ENCODE measurements around the gene CYFIP2.

Gene CYFIP2

DNA sequence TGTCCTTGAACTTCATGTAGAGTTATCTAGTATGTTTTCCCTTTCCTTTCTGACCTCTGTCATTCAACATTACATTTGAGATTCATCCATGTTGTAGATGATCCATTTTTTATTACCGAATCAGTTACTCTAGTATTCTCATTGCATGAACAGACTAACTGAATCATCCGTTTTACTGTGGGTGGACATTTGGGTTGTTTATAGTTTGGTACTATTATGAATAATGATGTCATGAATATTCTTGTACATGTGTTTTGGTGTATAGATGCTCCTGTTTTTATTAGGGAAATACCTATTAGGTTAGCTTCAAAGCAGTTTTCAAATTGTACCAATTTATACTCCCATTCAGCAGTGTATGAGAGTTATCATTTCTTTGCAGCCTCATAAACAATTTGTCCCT lies 99.8 kb downstream of the CYFIP2 start:
- Histone ChIP-seq H3K36me3 (ENCODE audit: control insufficient read depth, insufficient read depth, low read length, severe bottlenecking) (no peaks in the 10 kb centered on the region), H3K4me1 (ENCODE audit: control insufficient read depth, insufficient read depth, low read length) (peaks cover 8% of the 10 kb centered on the region), H3K27me3 (replicated peaks; ENCODE audit: control insufficient read depth, insufficient read depth, low read length) (no peaks in the 10 kb centered on the region), H3K9ac (ENCODE audit: low read length) (no peak overlapping the region), H3K9me3 (ENCODE audit: control insufficient read depth, low read length) (no peaks in the 10 kb centered on the region), H3K4me3 (ENCODE audit: low read length) (no peak overlapping the region)
- DNase-seq (ENCODE audit: low read depth): no peak

DNA sequence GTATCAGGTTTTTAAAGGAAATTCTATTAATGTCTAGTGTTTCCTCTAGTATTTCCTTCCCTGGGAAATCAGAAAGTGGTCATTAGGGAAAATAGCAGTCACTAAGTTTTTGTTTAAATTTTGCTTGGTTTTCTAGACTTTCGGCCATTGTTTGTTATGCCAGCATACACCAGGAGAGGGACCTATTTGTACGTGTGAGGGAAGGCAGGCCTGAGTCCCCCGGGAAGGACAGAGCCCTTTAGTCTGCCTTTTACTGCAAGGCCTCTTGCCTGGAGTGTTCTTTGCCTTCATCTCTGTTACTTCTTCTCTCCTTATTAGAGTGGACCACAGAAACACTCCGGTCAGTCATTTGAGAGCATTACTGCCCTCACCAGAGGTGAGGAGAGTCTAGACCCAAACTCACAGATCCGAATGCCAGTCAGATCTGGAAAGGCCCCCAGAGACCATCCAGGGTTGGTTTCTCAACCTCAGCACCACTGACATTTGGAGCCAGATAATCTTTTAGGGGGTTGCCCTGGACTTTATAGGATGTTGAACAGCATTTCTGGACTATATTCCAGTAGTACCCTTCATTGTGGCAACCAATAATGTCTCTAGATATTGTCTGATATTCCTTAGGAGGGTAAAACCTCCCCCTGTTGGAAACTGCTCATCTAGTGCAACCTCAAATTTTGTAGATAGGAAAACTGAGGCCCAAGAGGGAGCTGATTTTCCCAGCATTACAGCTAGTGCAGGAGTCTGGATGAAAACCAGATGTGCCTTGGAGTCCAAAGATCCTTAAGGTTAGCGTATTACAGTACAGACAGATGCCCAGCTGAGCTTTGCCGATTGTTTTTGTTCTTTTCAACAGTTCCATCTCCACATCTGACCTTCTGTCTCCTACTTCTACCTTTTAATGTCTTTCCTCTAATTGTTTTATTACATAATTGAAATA lies 101.1 kb downstream of the CYFIP2 start:
- Histone ChIP-seq H3K4me3 (ENCODE audit: low read length) (no peak overlapping the region), H3K9ac (ENCODE audit: low read length) (peak overlapping the region; percentile 43), H3K9me3 (ENCODE audit: control insufficient read depth, low read length) (no peaks in the 10 kb centered on the region), H3K4me1 (ENCODE audit: control insufficient read depth, insufficient read depth, low read length) (peaks cover 11% of the 10 kb centered on the region), H3K27me3 (replicated peaks; ENCODE audit: control insufficient read depth, insufficient read depth, low read length) (no peaks in the 10 kb centered on the region), H3K36me3 (ENCODE audit: control insufficient read depth, insufficient read depth, low read length, severe bottlenecking) (no peaks in the 10 kb centered on the region)
- peak; percentile 87 for DNase-seq (ENCODE audit: low read depth)

DNA sequence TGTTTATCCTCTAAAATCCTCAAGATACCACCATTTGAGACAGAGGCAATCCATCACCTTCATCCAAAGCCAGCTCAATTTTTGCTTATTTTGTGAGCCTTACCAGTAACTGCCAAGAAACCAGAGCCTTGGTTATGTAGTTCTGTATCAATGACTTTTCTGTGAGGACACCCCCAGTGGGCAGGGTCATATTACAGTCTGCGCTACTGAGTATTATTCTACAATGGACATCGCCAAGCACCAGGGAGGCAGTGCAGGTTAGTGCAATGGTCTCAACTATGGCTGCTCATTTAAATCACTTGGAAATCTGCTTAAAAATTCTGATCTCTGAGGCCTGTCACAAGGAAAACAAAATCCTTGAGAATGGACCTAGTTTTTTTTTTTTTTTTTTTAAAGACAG lies 103.6 kb downstream of the CYFIP2 start:
- Histone ChIP-seq H3K27me3 (replicated peaks; ENCODE audit: control insufficient read depth, insufficient read depth, low read length) (no peaks in the 10 kb centered on the region), H3K4me3 (ENCODE audit: low read length) (no peak overlapping the region), H3K9me3 (ENCODE audit: control insufficient read depth, low read length) (no peaks in the 10 kb centered on the region), H3K4me1 (ENCODE audit: control insufficient read depth, insufficient read depth, low read length) (peaks cover 13% of the 10 kb centered on the region), H3K36me3 (ENCODE audit: control insufficient read depth, insufficient read depth, low read length, severe bottlenecking) (no peaks in the 10 kb centered on the region), H3K9ac (ENCODE audit: low read length) (no peak overlapping the region)
- DNase-seq (ENCODE audit: low read depth): no peak

DNA sequence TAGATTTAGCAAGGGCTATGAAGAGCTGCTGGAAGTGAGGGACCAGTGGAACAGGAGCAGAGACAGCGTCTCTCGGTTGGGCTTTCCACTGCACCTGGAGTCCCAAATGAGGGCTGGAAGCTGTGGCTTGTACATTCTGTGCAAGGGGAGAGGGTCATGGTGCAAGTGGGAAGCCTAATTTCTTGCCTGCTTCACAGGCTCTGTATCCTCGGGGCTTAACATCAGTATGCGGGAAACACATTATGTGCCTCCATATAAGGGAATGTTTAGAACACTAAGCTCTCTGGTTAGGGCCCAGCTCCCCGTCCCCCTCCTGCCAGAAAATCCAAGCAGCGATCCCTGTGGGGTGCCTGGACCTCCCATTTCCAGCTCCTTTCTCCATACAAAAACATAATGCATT lies 105.0 kb downstream of the CYFIP2 start:
- Histone ChIP-seq H3K9me3 (ENCODE audit: control insufficient read depth, low read length) (no peaks in the 10 kb centered on the region), H3K36me3 (ENCODE audit: control insufficient read depth, insufficient read depth, low read length, severe bottlenecking) (no peaks in the 10 kb centered on the region), H3K9ac (ENCODE audit: low read length) (no peak overlapping the region), H3K4me3 (ENCODE audit: low read length) (no peak overlapping the region), H3K4me1 (ENCODE audit: control insufficient read depth, insufficient read depth, low read length) (peaks cover 13% of the 10 kb centered on the region), H3K27me3 (replicated peaks; ENCODE audit: control insufficient read depth, insufficient read depth, low read length) (no peaks in the 10 kb centered on the region)
- DNase-seq (ENCODE audit: low read depth): peak; percentile 45

- Histone ChIP-seq H3K36me3 (ENCODE audit: control insufficient read depth, insufficient read depth, low read length, severe bottlenecking) (no peaks in the 10 kb centered on the region), H3K9ac (ENCODE audit: low read length) (no peak overlapping the region), H3K9me3 (ENCODE audit: control insufficient read depth, low read length) (no peaks in the 10 kb centered on the region), H3K4me3 (ENCODE audit: low read length) (no peak overlapping the region), H3K27me3 (replicated peaks; ENCODE audit: control insufficient read depth, insufficient read depth, low read length) (no peaks in the 10 kb centered on the region), H3K4me1 (ENCODE audit: control insufficient read depth, insufficient read depth, low read length) (peaks cover 12% of the 10 kb centered on the region)
- DNase-seq (ENCODE audit: low read depth): peak; percentile 17
Measured at GRCh38 chr5:157371655-157372471, 105.9 kb downstream of the CYFIP2 start.

DNA sequence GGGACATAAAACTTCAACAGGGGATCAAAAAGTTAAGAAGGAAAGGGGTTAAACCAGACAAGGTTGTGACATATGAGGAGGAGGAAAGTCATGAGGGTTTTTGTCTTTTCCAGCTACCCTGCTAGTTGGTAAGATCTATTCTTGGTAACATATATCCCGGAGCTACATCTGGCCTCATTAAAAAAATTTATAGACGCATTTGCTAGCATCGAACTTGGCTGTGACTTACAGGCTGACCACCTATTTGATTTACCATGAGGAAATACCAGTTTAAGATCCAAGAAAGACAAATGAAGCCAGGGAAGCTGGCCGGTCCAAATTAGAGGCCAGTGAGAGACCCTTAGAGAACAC lies 106.5 kb downstream of the CYFIP2 start:
- Histone ChIP-seq H3K9me3 (ENCODE audit: control insufficient read depth, low read length) (no peaks in the 10 kb centered on the region), H3K4me1 (ENCODE audit: control insufficient read depth, insufficient read depth, low read length) (peaks cover 6% of the 10 kb centered on the region), H3K27me3 (replicated peaks; ENCODE audit: control insufficient read depth, insufficient read depth, low read length) (no peaks in the 10 kb centered on the region), H3K4me3 (ENCODE audit: low read length) (no peak overlapping the region), H3K36me3 (ENCODE audit: control insufficient read depth, insufficient read depth, low read length, severe bottlenecking) (no peaks in the 10 kb centered on the region), H3K9ac (ENCODE audit: low read length) (no peak overlapping the region)
- DNase-seq (ENCODE audit: low read depth): no peak

- H3K4me3 ChIP-seq (ENCODE audit: low read length): no peak overlapping the region
- DNase-seq (ENCODE audit: low read depth): no peak
- H3K27me3 ChIP-seq (replicated peaks; ENCODE audit: control insufficient read depth, insufficient read depth, low read length): no peaks in the 10 kb centered on the region
- H3K9me3 ChIP-seq (ENCODE audit: control insufficient read depth, low read length): no peaks in the 10 kb centered on the region
- H3K4me1 ChIP-seq (ENCODE audit: control insufficient read depth, insufficient read depth, low read length): no peaks in the 10 kb centered on the region
- H3K9ac ChIP-seq (ENCODE audit: low read length): no peak overlapping the region
- no peaks in the 10 kb centered on the region for H3K36me3 ChIP-seq (ENCODE audit: control insufficient read depth, insufficient read depth, low read length, severe bottlenecking)
Measured at GRCh38 chr5:157378509-157378908, 112.6 kb downstream of the CYFIP2 start.

DNA sequence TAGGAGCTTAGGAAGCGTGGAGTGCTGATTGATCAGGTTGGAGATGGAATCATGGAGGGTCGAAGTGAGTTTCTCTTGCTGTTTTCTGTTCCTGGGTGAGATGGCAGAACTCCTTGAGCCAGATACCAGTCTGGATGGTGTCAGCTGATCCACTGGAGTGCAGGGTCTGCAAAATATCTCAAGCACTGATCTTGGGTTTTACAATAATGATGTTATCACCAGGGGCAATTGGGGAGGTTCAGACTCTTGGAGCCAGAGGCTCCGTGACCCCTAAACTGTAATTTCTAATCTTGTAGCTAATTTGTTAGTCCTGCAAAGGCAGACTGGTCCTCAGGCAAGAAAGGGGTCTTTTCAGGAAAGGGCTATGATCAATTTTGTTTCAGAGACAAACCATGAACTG lies 114.1 kb downstream of the CYFIP2 start:
- Histone ChIP-seq H3K4me3 (ENCODE audit: low read length) (no peak overlapping the region), H3K36me3 (ENCODE audit: control insufficient read depth, insufficient read depth, low read length, severe bottlenecking) (no peaks in the 10 kb centered on the region), H3K27me3 (replicated peaks; ENCODE audit: control insufficient read depth, insufficient read depth, low read length) (no peaks in the 10 kb centered on the region), H3K9me3 (ENCODE audit: control insufficient read depth, low read length) (no peaks in the 10 kb centered on the region), H3K4me1 (ENCODE audit: control insufficient read depth, insufficient read depth, low read length) (no peaks in the 10 kb centered on the region), H3K9ac (ENCODE audit: low read length) (no peak overlapping the region)
- no peak for DNase-seq (ENCODE audit: low read depth)

DNA sequence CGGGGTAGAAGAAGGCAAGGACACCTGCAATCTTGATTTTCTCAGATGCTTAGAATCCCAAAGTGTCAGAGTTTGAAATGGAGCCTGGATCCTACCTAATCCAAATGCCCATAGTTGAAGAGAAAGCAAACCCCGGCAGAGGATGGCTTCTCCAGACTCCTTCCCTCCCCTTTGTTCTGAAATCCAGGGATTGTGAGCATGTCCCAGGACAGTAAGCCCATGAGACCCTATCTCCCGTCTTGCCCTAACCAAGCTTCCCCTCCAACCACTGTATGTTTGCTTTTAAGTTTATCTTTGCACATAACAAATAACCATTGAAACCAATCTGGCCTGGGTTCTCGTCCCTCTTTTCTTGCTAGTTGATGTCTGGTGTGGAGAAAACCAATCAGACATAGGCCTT lies 115.8 kb downstream of the CYFIP2 start:
- Histone ChIP-seq H3K27me3 (replicated peaks; ENCODE audit: control insufficient read depth, insufficient read depth, low read length) (no peaks in the 10 kb centered on the region), H3K4me1 (ENCODE audit: control insufficient read depth, insufficient read depth, low read length) (peaks cover 7% of the 10 kb centered on the region), H3K9me3 (ENCODE audit: control insufficient read depth, low read length) (no peaks in the 10 kb centered on the region), H3K9ac (ENCODE audit: low read length) (no peak overlapping the region), H3K4me3 (ENCODE audit: low read length) (no peak overlapping the region), H3K36me3 (ENCODE audit: control insufficient read depth, insufficient read depth, low read length, severe bottlenecking) (no peaks in the 10 kb centered on the region)
- no peak for DNase-seq (ENCODE audit: low read depth)

DNA sequence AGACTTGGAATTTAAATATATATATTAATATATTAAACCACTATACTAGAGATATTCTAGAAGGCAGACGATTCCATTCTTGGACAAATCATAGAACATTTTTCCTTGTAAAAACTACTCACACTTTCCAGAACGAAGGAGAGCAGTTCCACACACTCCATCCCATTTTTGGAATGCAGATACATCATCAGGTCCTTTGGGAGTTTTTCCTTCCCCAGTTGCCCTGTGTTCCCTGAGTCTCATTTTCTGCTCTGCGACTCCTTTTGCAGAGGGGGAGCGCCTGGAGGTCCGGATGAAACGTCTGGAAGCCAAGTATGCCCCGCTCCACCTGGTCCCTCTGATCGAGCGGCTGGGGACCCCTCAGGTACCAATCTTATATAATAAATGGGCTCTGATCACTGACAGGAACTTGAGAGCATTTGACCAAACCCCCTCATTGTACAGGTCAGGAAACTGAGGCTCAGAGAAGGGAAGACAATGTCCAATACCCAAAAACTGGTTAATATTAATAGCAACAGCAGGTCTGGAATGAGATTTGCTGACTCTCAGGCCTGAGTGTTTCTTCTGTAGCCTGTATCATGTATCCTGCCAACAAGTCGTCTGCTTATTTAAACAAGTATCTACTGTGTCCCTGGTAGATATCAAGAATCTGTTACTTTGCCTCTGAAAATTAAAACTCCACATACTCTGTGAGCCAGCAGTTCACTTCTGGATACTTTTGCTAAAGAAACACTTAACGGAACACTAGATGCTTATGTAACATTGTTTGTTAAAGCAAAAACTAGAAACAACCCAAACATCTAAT lies 117.3 kb downstream of the CYFIP2 start:
- no peak overlapping the region for H3K4me3 ChIP-seq (ENCODE audit: low read length)
- H3K9me3 ChIP-seq (ENCODE audit: control insufficient read depth, low read length): no peaks in the 10 kb centered on the region
- peak; percentile 16 for DNase-seq (ENCODE audit: low read depth)
- no peak overlapping the region for H3K9ac ChIP-seq (ENCODE audit: low read length)
- no peaks in the 10 kb centered on the region for H3K27me3 ChIP-seq (replicated peaks; ENCODE audit: control insufficient read depth, insufficient read depth, low read length)
- H3K36me3 ChIP-seq (ENCODE audit: control insufficient read depth, insufficient read depth, low read length, severe bottlenecking): no peaks in the 10 kb centered on the region
- peaks cover 19% of the 10 kb centered on the region for H3K4me1 ChIP-seq (ENCODE audit: control insufficient read depth, insufficient read depth, low read length)
